Endothelial cell (in vitro differentiated cells): ENCODE data around the gene ZNF326. TPM values are rescaled to one million over a fixed set of nuclear protein-coding genes. Genes with fewer than 3 reads are reported as not detected.

Source experiments
- DNase-seq: peaks from one replicate; pipeline ENCODE4 v3.0.0; 2021; ENCODE audit warnings: low spot score
- H3K27ac Mint-ChIP-seq: one replicate; pipeline ENCODE4 v1.8.0; 2021; ENCODE audit warnings: mixed read lengths, inconsistent platforms; ENCODE audit not compliant: unreplicated experiment
- H3K27me3 Mint-ChIP-seq: one replicate; pipeline ENCODE4 v1.8.0; 2021; ENCODE audit warnings: mild to moderate bottlenecking, moderate library complexity, mixed read lengths, inconsistent platforms; ENCODE audit not compliant: unreplicated experiment
- H3K36me3 Mint-ChIP-seq: one replicate; pipeline ENCODE4 v1.8.0; 2021; ENCODE audit warnings: mild to moderate bottlenecking, low read depth, mixed read lengths, inconsistent platforms; ENCODE audit not compliant: unreplicated experiment
- H3K4me1 Mint-ChIP-seq: one replicate; pipeline ENCODE4 v1.8.0; 2021; ENCODE audit warnings: mild to moderate bottlenecking, mixed read lengths, inconsistent platforms; ENCODE audit not compliant: unreplicated experiment
- H3K4me3 Mint-ChIP-seq: one replicate; pipeline ENCODE4 v1.8.0; 2021; ENCODE audit warnings: mild to moderate bottlenecking, mixed read lengths, inconsistent platforms; ENCODE audit not compliant: unreplicated experiment
- H3K9me3 Mint-ChIP-seq: one replicate; pipeline ENCODE4 v1.8.0; 2021; ENCODE audit warnings: mixed read lengths, inconsistent platforms; ENCODE audit not compliant: unreplicated experiment
- total RNA-seq: library from RNA; stranded (reverse); fragmentation: NEBNext Ultra II Directional; extraction: Animal tissue kit (Norgen Biotek cat#: 25700); gene quantifications from one replicate; pipeline ENCODE4 v1.2.1, GENCODE V29; 2021; ENCODE audit not compliant: unreplicated experiment
- TF ChIP-seq, protein P1 (sequence below): fragments of 200-600 bp; sonication (generic); IDR thresholded peaks from one replicate; pipeline ENCODE4 v1.5.0; 2021; ENCODE audit warnings: antibody characterized with exemption; ENCODE audit not compliant: unreplicated experiment

ZNF326 gene
- total RNA-seq, 1 donor from 2014 or later, result 36.5 TPM

- Mint-ChIP-seq H3K27me3 (no peaks in the 10 kb centered on the region), H3K36me3 (peaks cover 27% of the 10 kb centered on the region), H3K27ac (no peak overlapping the region), H3K9me3 (no peaks in the 10 kb centered on the region), H3K4me1 (no peaks in the 10 kb centered on the region), H3K4me3 (no peak overlapping the region)
- TF ChIP-seq, protein P1, sequence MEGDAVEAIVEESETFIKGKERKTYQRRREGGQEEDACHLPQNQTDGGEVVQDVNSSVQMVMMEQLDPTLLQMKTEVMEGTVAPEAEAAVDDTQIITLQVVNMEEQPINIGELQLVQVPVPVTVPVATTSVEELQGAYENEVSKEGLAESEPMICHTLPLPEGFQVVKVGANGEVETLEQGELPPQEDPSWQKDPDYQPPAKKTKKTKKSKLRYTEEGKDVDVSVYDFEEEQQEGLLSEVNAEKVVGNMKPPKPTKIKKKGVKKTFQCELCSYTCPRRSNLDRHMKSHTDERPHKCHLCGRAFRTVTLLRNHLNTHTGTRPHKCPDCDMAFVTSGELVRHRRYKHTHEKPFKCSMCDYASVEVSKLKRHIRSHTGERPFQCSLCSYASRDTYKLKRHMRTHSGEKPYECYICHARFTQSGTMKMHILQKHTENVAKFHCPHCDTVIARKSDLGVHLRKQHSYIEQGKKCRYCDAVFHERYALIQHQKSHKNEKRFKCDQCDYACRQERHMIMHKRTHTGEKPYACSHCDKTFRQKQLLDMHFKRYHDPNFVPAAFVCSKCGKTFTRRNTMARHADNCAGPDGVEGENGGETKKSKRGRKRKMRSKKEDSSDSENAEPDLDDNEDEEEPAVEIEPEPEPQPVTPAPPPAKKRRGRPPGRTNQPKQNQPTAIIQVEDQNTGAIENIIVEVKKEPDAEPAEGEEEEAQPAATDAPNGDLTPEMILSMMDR, result no peak
- DNase-seq, result no peak
Observed at GRCh38 chr1:90012300-90012699, 17.4 kb downstream of the ZNF326 start.

DNA sequence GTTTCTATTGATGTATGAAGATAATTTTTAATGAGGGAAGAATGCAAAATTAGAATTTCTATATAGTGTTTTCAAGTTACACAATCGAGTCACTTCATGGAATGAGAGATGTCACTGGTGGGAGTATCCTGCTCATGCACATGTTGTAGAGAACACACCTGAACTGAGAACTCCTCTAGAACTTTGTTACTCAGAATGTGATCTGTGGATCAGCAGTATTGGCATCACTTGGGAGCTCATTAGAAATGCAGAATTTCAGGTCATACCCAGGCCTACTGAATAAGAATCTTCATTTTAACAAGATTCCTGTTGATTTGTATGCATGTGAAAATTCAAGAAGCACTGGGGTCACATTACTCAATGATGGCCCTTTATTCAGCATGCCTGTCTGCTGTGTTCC, 28.8 kb downstream of the ZNF326 start:
- DNase-seq, result no peak
- Mint-ChIP-seq H3K9me3 (no peaks in the 10 kb centered on the region), H3K27ac (no peak overlapping the region), H3K4me1 (peaks cover 2% of the 10 kb centered on the region), H3K4me3 (no peak overlapping the region), H3K36me3 (peaks cover 35% of the 10 kb centered on the region), H3K27me3 (no peaks in the 10 kb centered on the region)
- TF ChIP-seq, protein P1, result no peak

DNA sequence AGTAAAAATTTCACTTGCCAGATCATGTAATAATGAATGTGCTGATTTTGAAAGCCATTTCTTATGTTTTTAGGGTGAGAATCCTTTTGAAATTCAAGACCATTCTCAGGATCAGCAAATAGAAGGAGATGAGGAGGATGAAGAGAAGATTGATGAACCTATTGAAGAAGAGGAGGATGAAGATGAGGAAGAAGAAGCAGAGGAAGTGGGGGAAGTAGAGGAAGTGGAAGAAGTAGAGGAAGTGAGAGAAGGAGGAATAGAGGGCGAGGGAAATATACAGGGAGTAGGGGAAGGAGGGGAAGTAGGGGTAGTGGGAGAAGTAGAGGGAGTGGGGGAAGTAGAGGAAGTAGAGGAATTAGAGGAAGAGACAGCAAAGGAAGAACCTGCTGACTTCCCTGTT, 32.4 kb downstream of the ZNF326 start:
- Mint-ChIP-seq H3K4me3 (no peak overlapping the region), H3K27ac (no peak overlapping the region), H3K4me1 (peaks cover 2% of the 10 kb centered on the region), H3K27me3 (no peaks in the 10 kb centered on the region), H3K9me3 (no peaks in the 10 kb centered on the region), H3K36me3 (peaks cover 24% of the 10 kb centered on the region)
- TF ChIP-seq, protein P1, result no peak
- DNase-seq, result no peak

DNA sequence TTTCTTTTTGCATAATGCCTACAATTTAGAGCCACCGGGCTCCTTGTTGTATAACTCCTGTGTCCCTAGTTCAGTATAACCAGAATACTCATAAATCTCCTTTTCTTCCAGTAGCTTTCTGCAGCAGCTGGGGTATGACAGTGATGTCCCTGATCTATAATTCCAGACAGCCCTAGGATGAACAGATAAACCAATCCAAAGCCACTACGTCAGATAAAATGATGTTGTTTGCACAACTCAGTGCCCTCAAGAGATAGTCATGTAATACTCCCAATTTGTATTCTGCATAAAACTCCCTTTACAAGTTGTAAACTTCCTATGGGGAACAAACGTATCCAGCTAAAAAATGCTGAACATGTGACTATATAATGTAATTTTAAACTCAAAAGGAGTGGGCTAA, 44.7 kb downstream of the ZNF326 start:
- peaks cover 2% of the 10 kb centered on the region for H3K27me3 Mint-ChIP-seq
- TF ChIP-seq, protein P1, result no peak
- DNase-seq, result no peak
- H3K4me3 Mint-ChIP-seq, result no peak overlapping the region
- H3K36me3 Mint-ChIP-seq, result no peaks in the 10 kb centered on the region
- no peaks in the 10 kb centered on the region for H3K4me1 Mint-ChIP-seq
- no peak overlapping the region for H3K27ac Mint-ChIP-seq
- H3K9me3 Mint-ChIP-seq, result no peaks in the 10 kb centered on the region

- Mint-ChIP-seq H3K9me3 (no peaks in the 10 kb centered on the region), H3K27ac (no peak overlapping the region), H3K4me1 (peaks cover 9% of the 10 kb centered on the region), H3K4me3 (no peak overlapping the region), H3K36me3 (no peaks in the 10 kb centered on the region), H3K27me3 (peaks cover 2% of the 10 kb centered on the region)
- DNase-seq, result no peak
- TF ChIP-seq, protein P1, result no peak
Observed at GRCh38 chr1:90043586-90043985, 48.7 kb downstream of the ZNF326 start.
